CD4-positive, alpha-beta T cell (primary cell): ENCODE results near the gene PDE4A. TPM values are rescaled to one million over a fixed set of nuclear protein-coding genes. Genes with fewer than 3 reads are reported as not detected.

Source experiments
- ATAC-seq: fragments of 200-7000 bp; cut with Tn5 transposase; one replicate; pipeline ENCODE4 v1.10.0; 2022; ENCODE audit warnings: mild to moderate bottlenecking; ENCODE audit not compliant: poor library complexity
- CTCF ChIA-PET: fragments of 350-600 bp; sonication (Branson Sonifier 250); formaldehyde crosslinking; loops from one replicate; lab custom pipeline; 2021; ENCODE audit warnings: antibody characterized with exemption, inconsistent platforms; lab: Charles Lee
- POLR2A ChIA-PET: fragments of 350-600 bp; sonication (Branson Sonifier 250); formaldehyde crosslinking; loops from one replicate; lab custom pipeline; 2021; ENCODE audit warnings: antibody characterized with exemption, inconsistent platforms; lab: Charles Lee
- DNase-seq, 14 experiments: peaks; one replicate each; pipeline ENCODE4 v3.0.0-alpha.2; 2013 to 2020; ENCODE audit warnings: mixed read lengths in 2 of 14
- H3K27ac ChIP-seq, 2 donors: one replicate each; pipeline versions ENCODE4 v1.5.1 to v1.7.0; 2013; ENCODE audit warnings: low read length in 2 of 2, low read depth in 1 of 2, mild to moderate bottlenecking in 1 of 2
- H3K27me3 ChIP-seq, 2 experiments: 1 replicate in 1 of 2; 2 replicates in 1 of 2; pipeline versions ENCODE4 v1.6.1 to v1.7.0; 2013; ENCODE audit warnings: low read length in 2 of 2, control low read depth in 1 of 2, mild to moderate bottlenecking in 1 of 2, moderate library complexity in 1 of 2; ENCODE audit not compliant: insufficient read depth in 2 of 2, control insufficient read depth in 1 of 2
- H3K36me3 ChIP-seq: one replicate; pipeline ENCODE4 v1.6.1; 2013; ENCODE audit warnings: low read length, control low read depth; ENCODE audit not compliant: insufficient read depth
- H3K4me1 ChIP-seq: one replicate; pipeline ENCODE4 v1.6.1; 2013; ENCODE audit warnings: low read length, control low read depth; ENCODE audit not compliant: insufficient read depth
- H3K4me3 ChIP-seq: one replicate; pipeline ENCODE4 v1.5.1; 2013; ENCODE audit warnings: mild to moderate bottlenecking, low read length, moderate library complexity
- H3K9me3 ChIP-seq, 2 experiments: 1 replicate in 1 of 2; 2 replicates in 1 of 2; pipeline versions ENCODE4 v1.6.1 to v1.7.0; 2013; ENCODE audit warnings: low read length in 2 of 2, mild to moderate bottlenecking in 2 of 2, control low read depth in 1 of 2, moderate library complexity in 1 of 2; ENCODE audit not compliant: control insufficient read depth in 1 of 2, insufficient read depth in 1 of 2
- H3K27ac Mint-ChIP-seq: one replicate; pipeline ENCODE4 v1.8.0; 2020; ENCODE audit warnings: mixed read lengths
- H3K27me3 Mint-ChIP-seq: one replicate; pipeline ENCODE4 v1.8.0; 2021; ENCODE audit warnings: mixed read lengths
- H3K36me3 Mint-ChIP-seq: one replicate; pipeline ENCODE4 v1.8.0; 2021; ENCODE audit warnings: low read depth, mixed read lengths
- H3K4me1 Mint-ChIP-seq: one replicate; pipeline ENCODE4 v1.8.0; 2021; ENCODE audit warnings: low read depth, mixed read lengths
- H3K4me3 Mint-ChIP-seq: one replicate; pipeline ENCODE4 v1.8.0; 2020; ENCODE audit warnings: mild to moderate bottlenecking, mixed read lengths
- H3K9me3 Mint-ChIP-seq: one replicate; pipeline ENCODE4 v1.8.0; 2020; ENCODE audit warnings: mixed read lengths
- CTCF ChIP-seq: fragments of 200-600 bp; IDR thresholded peaks from one replicate; pipeline ENCODE4 v1.8.0; 2022; ENCODE audit warnings: antibody characterized with exemption, mild to moderate bottlenecking
- intact Hi-C, 2 experiments: fragments of 100-400 bp; cut with DNase I in 1 of 2; cut with micrococcal nuclease in 1 of 2; formaldehyde crosslinking; loops; one replicate each; pipeline versions ENCODE4 v1.15.1 to v1.9.0; 2023 to 2025; cut with DNase I, micrococcal nuclease
- total RNA-seq, 174 experiments: library from RNA in 2 of 174; stranded (reverse) in 2 of 174; gene quantifications; one replicate each; pipeline ENCODE4 v1.2.3 and lab custom pipeline; 2021 to 2026

Gene PDE4A
- total RNA-seq, 2 experiments from 2014 or later: 1.5 to 2.1 TPM

DNA sequence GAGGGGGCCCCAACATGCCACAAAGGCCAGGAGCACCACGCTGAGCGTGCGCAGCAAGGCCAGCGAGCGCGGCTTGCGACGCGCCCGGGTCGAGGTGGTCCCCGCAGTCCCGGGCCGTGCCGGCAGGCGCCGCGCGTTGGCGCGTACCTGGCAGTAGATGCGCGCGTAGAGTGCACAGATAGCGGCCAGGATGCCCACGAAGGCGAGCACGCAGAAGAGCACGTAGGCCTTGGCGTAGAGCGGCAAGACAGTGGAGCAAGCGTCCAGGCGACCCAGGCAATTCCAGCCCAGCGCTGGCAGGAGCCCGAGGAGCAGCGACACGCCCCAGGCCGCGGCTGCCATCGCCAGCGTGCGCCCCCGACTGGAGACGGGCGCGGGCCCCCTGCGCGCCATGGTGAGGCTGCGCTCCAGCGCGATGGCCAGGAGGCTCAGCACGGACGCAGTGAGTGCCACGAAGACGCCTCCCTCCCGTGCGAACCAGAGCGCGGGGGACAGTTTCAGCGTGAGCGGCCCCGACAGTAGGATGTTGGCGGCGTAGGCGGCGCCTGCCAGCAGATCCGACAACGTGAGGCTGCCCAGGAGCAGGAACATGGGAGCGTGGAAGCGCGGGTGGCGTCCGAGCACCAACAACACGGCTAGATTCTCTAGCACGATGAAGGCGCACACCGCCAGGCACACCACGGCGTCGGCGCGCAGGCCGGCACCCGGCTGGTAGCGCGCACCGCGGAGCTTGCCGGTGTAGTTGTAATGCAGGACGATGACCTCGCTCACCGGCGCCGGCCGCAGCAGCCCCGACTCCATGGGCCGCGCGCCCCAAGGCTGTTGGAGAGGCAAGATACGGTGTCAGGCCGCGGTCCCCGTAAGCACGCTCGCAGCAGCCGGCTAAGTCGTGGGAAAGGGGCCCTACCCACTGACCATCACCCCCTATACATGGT, 94.1 kb downstream of the PDE4A start:
- Mint-ChIP-seq H3K4me3 (no peak overlapping the region), H3K27me3 (peaks cover 61% of the 10 kb centered on the region), H3K27ac (no peak overlapping the region), H3K4me1 (peaks cover 30% of the 10 kb centered on the region), H3K9me3 (no peaks in the 10 kb centered on the region), H3K36me3 (no peaks in the 10 kb centered on the region)
- DNase-seq: peak in 11 of 14 experiments; percentile 16 to 69 (median 31)
- Histone ChIP-seq H3K4me1 (peaks cover 44% of the 10 kb centered on the region), H3K4me3 (peak overlapping the region; percentile 14), H3K36me3 (no peaks in the 10 kb centered on the region), H3K9me3 (peaks cover 0 to 22% of the 10 kb centered on the region in 2 experiments), H3K27me3 (peaks cover 56 to 59% of the 10 kb centered on the region in 2 experiments), H3K27ac (no peak overlapping the region)
- no peak for TF ChIP-seq CTCF
- intact Hi-C loops: no loop called here
- ATAC-seq: peak; percentile 68
- POLR2A ChIA-PET: no interaction called here
- CTCF ChIA-PET: no interaction called here

GRCh38 chr19:10516064-10516385, 95.7 kb downstream of the PDE4A start:
- ChIA-PET CTCF (interaction anchor here (0.7 kb wide), 1 partner anchor 55 kb away, joined by 3 read pairs; no protein-coding TSS in a partner anchor), POLR2A (no interaction called here)
- no peak for TF ChIP-seq CTCF
- Histone ChIP-seq H3K27me3 (peaks cover 59% of the 10 kb centered on the region in 2 experiments), H3K4me1 (peaks cover 38% of the 10 kb centered on the region), H3K36me3 (no peaks in the 10 kb centered on the region), H3K4me3 (peak overlapping the region; percentile 52), H3K27ac (no peak overlapping the region), H3K9me3 (peaks cover 0 to 22% of the 10 kb centered on the region in 2 experiments)
- H3K4me1 Mint-ChIP-seq: peaks cover 31% of the 10 kb centered on the region
- H3K27me3 Mint-ChIP-seq: peaks cover 65% of the 10 kb centered on the region
- no peaks in the 10 kb centered on the region for H3K36me3 Mint-ChIP-seq
- H3K9me3 Mint-ChIP-seq: no peaks in the 10 kb centered on the region
- ATAC-seq (no peak), DNase-seq (peak in 3 of 14 experiments; percentile 51 to 79 (median 62))
- no peak overlapping the region for H3K27ac Mint-ChIP-seq
- H3K4me3 Mint-ChIP-seq: no peak overlapping the region
- intact Hi-C loops: no loop called here

DNA sequence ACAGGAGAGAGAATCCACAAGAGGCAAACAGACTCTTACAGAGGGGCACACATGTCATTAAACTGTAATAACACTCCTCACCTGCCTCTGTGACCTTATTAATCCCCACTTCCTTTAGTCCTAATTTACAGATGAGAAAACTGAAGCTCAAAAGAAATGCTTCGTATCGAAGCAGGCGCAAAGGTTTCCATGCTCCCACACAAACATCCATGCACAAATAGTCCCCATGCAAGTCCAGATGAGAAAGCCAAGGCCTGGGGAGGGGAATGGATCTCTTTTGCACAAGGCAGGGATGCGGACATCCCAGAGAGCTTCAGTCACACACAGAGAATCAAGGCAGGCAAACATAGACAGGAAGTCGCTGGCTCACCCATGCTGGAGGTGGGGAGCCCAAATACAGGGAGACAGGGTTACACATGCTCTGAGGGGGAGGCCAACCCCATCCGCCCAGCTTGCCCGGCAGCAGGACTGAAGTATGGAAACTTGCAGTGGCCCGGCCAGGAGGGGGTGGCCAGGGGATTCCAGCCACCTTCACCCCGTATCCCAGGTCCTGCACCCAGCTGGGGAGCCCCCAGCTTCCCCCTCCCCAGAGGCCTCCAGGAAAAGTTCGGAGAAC, 96.4 kb downstream of the PDE4A start:
- Mint-ChIP-seq H3K36me3 (no peaks in the 10 kb centered on the region), H3K9me3 (no peaks in the 10 kb centered on the region), H3K27ac (no peak overlapping the region), H3K4me3 (peak overlapping the region; percentile 36), H3K4me1 (peaks cover 31% of the 10 kb centered on the region), H3K27me3 (peaks cover 65% of the 10 kb centered on the region)
- Histone ChIP-seq H3K4me1 (peaks cover 38% of the 10 kb centered on the region), H3K9me3 (peaks cover 0 to 22% of the 10 kb centered on the region in 2 experiments), H3K27ac (no peak overlapping the region), H3K36me3 (no peaks in the 10 kb centered on the region), H3K27me3 (peaks cover 59% of the 10 kb centered on the region in 2 experiments), H3K4me3 (peak overlapping the region; percentile 52)
- peak in 1 of 14 experiments; percentile 54 for DNase-seq
- ATAC-seq: no peak
- intact Hi-C loops: no loop called here
- POLR2A ChIA-PET: no interaction called here
- TF ChIP-seq CTCF: no peak
- CTCF ChIA-PET: interaction anchor here (0.7 kb wide), 1 partner anchor 55 kb away, joined by 3 read pairs; no protein-coding TSS in a partner anchor
